MM.1S (cell line): ENCODE measurements around the gene SCGN.

Experiments used
- EZH2 ChIP-seq: fragments of 300-600 bp; sonication (generic); optimal IDR thresholded peaks from 2 replicates; pipeline ENCODE3; 2017; ENCODE audit warnings: low read depth, mild to moderate bottlenecking, antibody characterized with exemption, low read length, mixed read lengths
- EZH2phosphoT487 ChIP-seq: fragments of 300-600 bp; sonication (generic); IDR thresholded peaks from 2 replicates; pipeline ENCODE4 v1.6.1; 2018; ENCODE audit warnings: antibody characterized with exemption, low read length
- TF ChIP-seq, protein P1 (sequence below): fragments of 300-600 bp; sonication (generic); IDR thresholded peaks from 2 replicates; pipeline ENCODE4 v1.5.1; 2016; ENCODE audit warnings: antibody characterized with exemption, low read length, mixed read lengths

DNA sequence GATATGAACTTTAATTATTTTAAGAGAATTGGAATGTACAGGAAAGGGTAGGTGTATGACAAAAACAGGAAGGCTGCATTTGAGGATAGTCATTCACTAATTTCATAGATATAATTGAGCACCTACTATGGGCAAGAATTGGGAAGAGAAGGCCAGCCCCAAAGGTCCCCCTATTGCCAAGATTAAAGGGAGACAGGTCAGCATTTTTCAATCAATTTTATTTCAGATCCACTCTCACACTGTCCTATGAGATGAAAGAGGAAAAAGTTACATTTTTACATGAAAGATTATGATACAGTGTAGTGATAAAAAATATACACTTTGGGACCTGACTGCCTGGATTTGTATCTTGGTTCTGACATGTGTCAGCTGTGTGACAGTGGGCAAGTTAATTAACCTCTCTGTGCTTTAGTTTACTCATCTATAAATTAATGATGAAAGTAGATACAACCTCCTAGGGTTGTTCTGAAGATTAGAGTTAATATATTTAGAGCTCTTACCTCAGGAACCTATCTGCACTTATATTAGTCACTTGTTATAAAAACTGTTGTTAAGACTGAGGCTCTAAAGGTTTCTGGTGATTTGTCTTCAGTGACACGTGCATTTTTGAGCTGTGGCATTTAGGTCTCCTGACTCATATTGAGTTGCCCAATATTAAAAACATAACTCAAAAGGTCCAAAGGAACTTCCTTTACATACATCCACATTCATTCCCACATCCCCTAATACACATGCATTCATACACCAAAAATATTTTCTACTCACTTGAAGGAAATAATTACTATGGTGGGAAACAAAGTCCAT is 45.7 kb downstream of the SCGN start:
- TF ChIP-seq EZH2, result no peak
- TF ChIP-seq, protein P1, sequence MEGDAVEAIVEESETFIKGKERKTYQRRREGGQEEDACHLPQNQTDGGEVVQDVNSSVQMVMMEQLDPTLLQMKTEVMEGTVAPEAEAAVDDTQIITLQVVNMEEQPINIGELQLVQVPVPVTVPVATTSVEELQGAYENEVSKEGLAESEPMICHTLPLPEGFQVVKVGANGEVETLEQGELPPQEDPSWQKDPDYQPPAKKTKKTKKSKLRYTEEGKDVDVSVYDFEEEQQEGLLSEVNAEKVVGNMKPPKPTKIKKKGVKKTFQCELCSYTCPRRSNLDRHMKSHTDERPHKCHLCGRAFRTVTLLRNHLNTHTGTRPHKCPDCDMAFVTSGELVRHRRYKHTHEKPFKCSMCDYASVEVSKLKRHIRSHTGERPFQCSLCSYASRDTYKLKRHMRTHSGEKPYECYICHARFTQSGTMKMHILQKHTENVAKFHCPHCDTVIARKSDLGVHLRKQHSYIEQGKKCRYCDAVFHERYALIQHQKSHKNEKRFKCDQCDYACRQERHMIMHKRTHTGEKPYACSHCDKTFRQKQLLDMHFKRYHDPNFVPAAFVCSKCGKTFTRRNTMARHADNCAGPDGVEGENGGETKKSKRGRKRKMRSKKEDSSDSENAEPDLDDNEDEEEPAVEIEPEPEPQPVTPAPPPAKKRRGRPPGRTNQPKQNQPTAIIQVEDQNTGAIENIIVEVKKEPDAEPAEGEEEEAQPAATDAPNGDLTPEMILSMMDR, result no peak
- no peak for TF ChIP-seq EZH2phosphoT487
